Astrocyte of the cerebellum (primary cell): ENCODE measurements around the gene SDHAF1.

Experiments
- DNase-seq: peaks from one replicate; pipeline ENCODE4 v3.0.0-alpha.2; 2011; ENCODE audit warnings: low read depth
- H3K4me3 ChIP-seq: 2 replicates; pipeline ENCODE4 v1.5.1; 2011; ENCODE audit warnings: mild to moderate bottlenecking, low read depth, low read length, moderate library complexity
- CTCF ChIP-seq: IDR thresholded peaks from 2 replicates; pipeline ENCODE4 v1.5.1; 2012; ENCODE audit warnings: low read length, low read depth, moderate library complexity, mild to moderate bottlenecking; ENCODE audit errors: missing control alignments
- in situ Hi-C: cut with HindIII; loops from 2 replicates; pipeline ENCODE4 v1.10.0; 2017; ENCODE audit warnings: low sequenced_read_pairs

Gene SDHAF1

GRCh38 chr19:36008336-36008978 is 13.5 kb downstream of the SDHAF1 start, which contains the start of gene SYNE4:
SYNE4 (minus strand) TSS chr19:36008813; CDS start chr19:36008681, 132 bp downstream.
- in situ Hi-C loops = loop anchor here (5.0 kb wide), 1 partner anchor 171 kb away; no protein-coding TSS in a partner anchor
- no peak for TF ChIP-seq CTCF
- no peak for DNase-seq
- peak within 1 kb of the TSS; percentile 33 for H3K4me3 ChIP-seq

- in situ Hi-C loops = loop anchor here (5.0 kb wide), 1 partner anchor 172 kb away; no protein-coding TSS in a partner anchor
- DNase-seq = no peak
- no peak for TF ChIP-seq CTCF
- peak overlapping the region; percentile 33 for H3K4me3 ChIP-seq
Measured at GRCh38 chr19:36009220-36009619, 14.2 kb downstream of the SDHAF1 start.

- DNase-seq = no peak
- in situ Hi-C loops = loop anchor here (5.0 kb wide), 1 partner anchor 173 kb away; no protein-coding TSS in a partner anchor
- H3K4me3 ChIP-seq = peak overlapping the region; percentile 33
- TF ChIP-seq CTCF = no peak
Measured at GRCh38 chr19:36009633-36010379, 14.8 kb downstream of the SDHAF1 start.

- TF ChIP-seq CTCF = no peak
- DNase-seq = no peak
- H3K4me3 ChIP-seq = no peak overlapping the region
- in situ Hi-C loops = no loop called here
Measured at GRCh38 chr19:36010402-36010801, 15.4 kb downstream of the SDHAF1 start.

- in situ Hi-C loops = no loop called here
- TF ChIP-seq CTCF = no peak
- no peak for DNase-seq
- peak overlapping the region; percentile 92 for H3K4me3 ChIP-seq
Measured at GRCh38 chr19:36013280-36014011, 18.5 kb downstream of the SDHAF1 start.

GRCh38 chr19:36014012-36014924 is 19.3 kb downstream of the SDHAF1 start, which contains the start of gene ALKBH6:
ALKBH6 (minus strand) TSS chr19:36014213; CDS start chr19:36013397, 816 bp downstream.
- no peak for TF ChIP-seq CTCF
- H3K4me3 ChIP-seq = peak within 1 kb of the TSS; percentile 92
- DNase-seq = peak; percentile 96
- in situ Hi-C loops = no loop called here
